B cell (primary cell): ENCODE measurements around the gene AGBL3. TPM values are rescaled to one million over a fixed set of nuclear protein-coding genes. Genes with fewer than 3 reads are reported as not detected.

Experiments
- ATAC-seq: fragments of 200-7000 bp; cut with Tn5 transposase; one replicate; pipeline ENCODE4 v1.10.0; 2021; ENCODE audit warnings: low read depth, mild to moderate bottlenecking, moderate number of reproducible peaks, moderate library complexity
- CTCF ChIA-PET: fragments of 350-600 bp; sonication (Branson Sonifier 250); formaldehyde crosslinking; loops from one replicate; lab custom pipeline; 2021; ENCODE audit warnings: antibody characterized with exemption, inconsistent platforms; lab: Charles Lee
- POLR2A ChIA-PET: fragments of 350-600 bp; sonication (Branson Sonifier 250); formaldehyde crosslinking; loops from one replicate; lab custom pipeline; 2021; ENCODE audit warnings: antibody characterized with exemption; lab: Charles Lee
- DNase-seq: peaks from one replicate; pipeline ENCODE4 v3.0.0; 2013
- H2AFZ ChIP-seq: 2 replicates; pipeline ENCODE4 v1.6.1; 2012; ENCODE audit warnings: mild to moderate bottlenecking, low read depth, low read length; ENCODE audit not compliant: insufficient read depth, poor library complexity, severe bottlenecking
- H3K27ac ChIP-seq, 2 donors: 1 replicate in 1 of 2; 2 replicates in 1 of 2; pipeline ENCODE4 v1.5.1; 2012 to 2013; ENCODE audit warnings: low read length in 2 of 2, mild to moderate bottlenecking in 2 of 2, moderate library complexity in 1 of 2
- H3K27me3 ChIP-seq, 4 experiments: fragments of 200-600 bp in 1 of 4; sonication (generic) in 1 of 4; replicated peaks in 1 of 4; 1 replicate in 2 of 4; 2 replicates in 2 of 4; pipeline versions ENCODE4 v1.6.1 to v1.7.0; 2013 to 2016; ENCODE audit warnings: low read length in 3 of 4, mild to moderate bottlenecking in 2 of 4, mixed read lengths in 1 of 4, moderate library complexity in 1 of 4; ENCODE audit not compliant: insufficient read depth in 4 of 4, control insufficient read depth in 3 of 4; ENCODE audit errors: control extremely low read depth in 1 of 4
- H3K36me3 ChIP-seq, 2 experiments: replicated peaks in 1 of 2; 1 replicate in 1 of 2; 2 replicates in 1 of 2; pipeline versions ENCODE4 v1.6.1 to v1.7.1; 2013; ENCODE audit warnings: low read length in 1 of 2; ENCODE audit not compliant: insufficient read depth in 2 of 2, control insufficient read depth in 1 of 2; ENCODE audit errors: control extremely low read depth in 1 of 2, extremely low read depth in 1 of 2
- H3K4me1 ChIP-seq, 2 donors: fragments of 200-600 bp in 1 of 2; sonication (generic) in 1 of 2; 1 replicate in 1 of 2; 2 replicates in 1 of 2; pipeline versions ENCODE4 v1.5.1 to v1.6.1; 2013 to 2017; ENCODE audit warnings: low read length in 2 of 2; ENCODE audit not compliant: control insufficient read depth in 2 of 2, insufficient read depth in 2 of 2
- H3K4me2 ChIP-seq: replicated peaks from 2 replicates; pipeline ENCODE3; 2012; ENCODE audit warnings: mild to moderate bottlenecking, low read depth, low read length; ENCODE audit not compliant: poor library complexity, severe bottlenecking
- H3K4me3 ChIP-seq, 5 experiments: fragments of 200-600 bp in 1 of 5; sonication (generic) in 1 of 5; 1 replicate in 3 of 5; 2 replicates in 2 of 5; pipeline versions ENCODE4 v1.5.1 to v1.7.0; 2011 to 2016; ENCODE audit warnings: low read length in 4 of 5, mild to moderate bottlenecking in 4 of 5, low read depth in 2 of 5, control low read depth in 1 of 5, moderate library complexity in 1 of 5; ENCODE audit not compliant: insufficient read depth in 1 of 5; ENCODE audit errors: control extremely low read depth in 1 of 5, extremely low read depth in 1 of 5
- H3K79me2 ChIP-seq: fragments of 200-600 bp; sonication (generic); one replicate; pipeline ENCODE4 v1.6.0; 2016; ENCODE audit warnings: low read length; ENCODE audit not compliant: control insufficient read depth, insufficient read depth
- H3K9ac ChIP-seq: fragments of 200-600 bp; sonication (generic); 2 replicates; pipeline ENCODE4 v1.6.1; 2017; ENCODE audit warnings: mild to moderate bottlenecking, low read length, moderate library complexity
- H3K9me3 ChIP-seq, 3 donors: one replicate each; pipeline versions ENCODE4 v1.6.1 to v1.7.1; 2013; ENCODE audit warnings: low read length in 2 of 3; ENCODE audit not compliant: control insufficient read depth in 2 of 3, insufficient read depth in 1 of 3; ENCODE audit errors: control extremely low read depth in 1 of 3
- H4K20me1 ChIP-seq: 2 replicates; pipeline ENCODE4 v1.6.0; 2012; ENCODE audit warnings: mild to moderate bottlenecking, low read length; ENCODE audit not compliant: insufficient read depth, control insufficient read depth, poor library complexity, severe bottlenecking
- H3K27ac Mint-ChIP-seq: one replicate; pipeline ENCODE4 v1.8.0; 2021; ENCODE audit warnings: mixed read lengths
- H3K27me3 Mint-ChIP-seq: one replicate; pipeline ENCODE4 v1.8.0; 2021; ENCODE audit warnings: mixed read lengths
- H3K4me1 Mint-ChIP-seq: one replicate; pipeline ENCODE4 v1.8.0; 2021; ENCODE audit warnings: mixed read lengths
- H3K4me3 Mint-ChIP-seq: one replicate; pipeline ENCODE4 v1.8.0; 2021; ENCODE audit warnings: mixed read lengths
- H3K9me3 Mint-ChIP-seq: one replicate; pipeline ENCODE4 v1.8.0; 2022; ENCODE audit warnings: mixed read lengths; ENCODE audit not compliant: insufficient read depth
- EZH2 ChIP-seq: IDR thresholded peaks from 2 replicates; pipeline ENCODE4 v1.6.1; 2012; ENCODE audit warnings: borderline replicate concordance, low read depth, mild to moderate bottlenecking, moderate library complexity, low read length; ENCODE audit not compliant: insufficient read depth, poor library complexity, severe bottlenecking
- WGBS: methylation state at CpG from one replicate; pipeline ENCODE4 v1.1.5; 2013; ENCODE audit warnings: missing lambda C conversion rate; ENCODE audit not compliant: insufficient coverage; 5-methylcytosine and 5-hydroxymethylcytosine counted together
- intact Hi-C: fragments of 100-400 bp; cut with micrococcal nuclease; formaldehyde crosslinking; loops from one replicate; pipeline ENCODE4 v1.10.0; 2022
- polyA plus RNA-seq: library from polyadenylated mRNA; depleted of rRNA; stranded (reverse); fragments of >200 nt; gene quantifications from 2 replicates; pipeline ENCODE4 v1.2.3, GENCODE V29; 2012
- total RNA-seq, 2 donors: library from RNA; stranded (reverse); fragments of 120-200 nt in 1 of 2; gene quantifications; 1 replicate in 1 of 2; 2 replicates in 1 of 2; pipeline versions ENCODE4 v1.2.3 to v1.2.4, GENCODE V29; 2013 to 2022
- TF ChIP-seq, protein P1 (sequence below): fragments of 200-600 bp; IDR thresholded peaks from one replicate; pipeline ENCODE4 v1.8.0; 2022; ENCODE audit warnings: antibody characterized with exemption, mild to moderate bottlenecking

The AGBL3 gene
- total and polyA plus RNA-seq, 2 donors (not counting 1 experiment from before 2014, with no cell fraction given) = 0.51 to 10.9 TPM

DNA sequence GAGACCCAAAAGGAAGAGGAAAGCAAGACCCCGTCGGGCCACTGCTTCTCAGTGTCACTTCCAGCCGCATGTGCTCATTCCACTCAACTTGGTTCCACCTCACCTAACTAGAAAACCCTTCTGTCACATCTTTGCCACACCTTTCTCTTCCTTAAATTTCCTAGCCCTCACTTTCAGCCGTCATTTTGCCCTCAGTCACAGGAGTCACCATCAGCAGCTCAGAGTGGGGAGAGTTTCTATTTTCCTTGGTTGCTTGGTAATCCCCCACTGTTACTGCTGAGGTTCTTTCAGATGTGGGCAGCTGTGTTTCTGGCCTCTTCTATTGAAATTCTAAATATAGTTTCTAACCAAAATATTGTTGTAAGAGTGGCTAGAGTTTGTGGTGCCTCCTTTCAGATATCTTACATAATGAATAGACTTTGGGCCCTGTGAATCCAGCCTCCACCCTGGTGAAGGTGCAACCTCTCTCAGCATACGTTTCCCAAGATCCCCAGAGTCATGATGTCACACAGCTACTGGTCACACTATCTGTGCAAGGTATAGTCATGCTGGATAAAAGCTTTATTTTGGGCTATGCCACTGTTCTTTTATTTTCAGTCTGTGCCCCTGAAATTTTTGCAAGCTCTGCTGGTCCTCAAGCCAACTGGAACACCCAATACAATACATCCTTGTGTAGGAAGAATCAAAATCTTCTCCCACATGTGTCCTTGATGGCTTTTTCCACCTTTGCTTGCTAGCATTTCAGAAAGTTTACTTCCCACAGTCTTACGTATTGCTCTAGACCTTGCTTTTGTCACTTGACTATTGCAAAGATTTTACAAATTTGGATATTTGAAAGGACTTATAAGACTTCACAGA is 9.2 kb downstream of the AGBL3 start:
- Histone ChIP-seq H3K4me2 (no peak overlapping the region), H3K79me2 (no peaks in the 10 kb centered on the region), H3K36me3 (peaks cover 3 to 13% of the 10 kb centered on the region in 2 experiments), H3K4me1 (peaks cover 5% of the 10 kb centered on the region in 2 donors), H3K9ac (no peak overlapping the region), H3K27ac (no peak overlapping the region), H2AFZ (no peak overlapping the region), H3K9me3 (no peaks in the 10 kb centered on the region), H4K20me1 (no peaks in the 10 kb centered on the region), H3K27me3 (no peaks in the 10 kb centered on the region), H3K4me3 (no peak overlapping the region)
- no peak for ATAC-seq
- no CpG with 5 or more reads among the region's 6 CpGs for WGBS
- TF ChIP-seq, protein P1, sequence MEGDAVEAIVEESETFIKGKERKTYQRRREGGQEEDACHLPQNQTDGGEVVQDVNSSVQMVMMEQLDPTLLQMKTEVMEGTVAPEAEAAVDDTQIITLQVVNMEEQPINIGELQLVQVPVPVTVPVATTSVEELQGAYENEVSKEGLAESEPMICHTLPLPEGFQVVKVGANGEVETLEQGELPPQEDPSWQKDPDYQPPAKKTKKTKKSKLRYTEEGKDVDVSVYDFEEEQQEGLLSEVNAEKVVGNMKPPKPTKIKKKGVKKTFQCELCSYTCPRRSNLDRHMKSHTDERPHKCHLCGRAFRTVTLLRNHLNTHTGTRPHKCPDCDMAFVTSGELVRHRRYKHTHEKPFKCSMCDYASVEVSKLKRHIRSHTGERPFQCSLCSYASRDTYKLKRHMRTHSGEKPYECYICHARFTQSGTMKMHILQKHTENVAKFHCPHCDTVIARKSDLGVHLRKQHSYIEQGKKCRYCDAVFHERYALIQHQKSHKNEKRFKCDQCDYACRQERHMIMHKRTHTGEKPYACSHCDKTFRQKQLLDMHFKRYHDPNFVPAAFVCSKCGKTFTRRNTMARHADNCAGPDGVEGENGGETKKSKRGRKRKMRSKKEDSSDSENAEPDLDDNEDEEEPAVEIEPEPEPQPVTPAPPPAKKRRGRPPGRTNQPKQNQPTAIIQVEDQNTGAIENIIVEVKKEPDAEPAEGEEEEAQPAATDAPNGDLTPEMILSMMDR = no peak
- TF ChIP-seq EZH2 = no peak
- intact Hi-C loops = no loop called here
- no peak for DNase-seq
- CTCF ChIA-PET = interaction anchor here (1.5 kb wide), 1 partner anchor 9 kb away, joined by 8 read pairs; the partner anchor contains the start of gene AGBL3
- POLR2A ChIA-PET = no interaction called here
- Mint-ChIP-seq H3K4me3 (no peak overlapping the region), H3K4me1 (peaks cover 21% of the 10 kb centered on the region), H3K27me3 (no peaks in the 10 kb centered on the region), H3K9me3 (no peaks in the 10 kb centered on the region), H3K27ac (no peak overlapping the region)

DNA sequence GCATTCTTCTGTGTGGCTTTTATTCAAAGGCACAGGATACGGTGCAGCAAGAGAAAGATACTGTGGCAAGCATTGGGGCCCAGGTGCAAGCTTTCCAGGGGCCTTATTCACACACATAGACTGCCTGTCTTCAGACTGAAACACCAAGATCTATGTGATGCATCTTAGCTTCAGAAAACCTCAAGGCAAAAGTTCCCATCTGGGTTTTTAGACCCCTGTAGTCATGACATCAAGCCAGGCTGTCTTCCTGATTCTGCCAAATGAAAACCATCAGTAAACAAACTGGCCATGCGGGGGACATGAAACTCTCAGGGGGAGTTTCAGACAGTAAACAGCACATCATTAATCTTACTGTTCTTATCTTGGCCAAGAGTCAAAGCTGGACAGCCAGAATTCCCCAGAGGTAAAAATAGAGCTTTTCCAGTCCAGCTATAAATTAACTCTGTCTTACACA is 9.8 kb downstream of the AGBL3 start:
- no peak for TF ChIP-seq EZH2
- TF ChIP-seq, protein P1 = no peak
- no peak for DNase-seq
- Histone ChIP-seq H3K27me3 (no peaks in the 10 kb centered on the region), H3K4me1 (peaks cover 5% of the 10 kb centered on the region in 2 donors), H3K27ac (no peak overlapping the region), H2AFZ (no peak overlapping the region), H3K36me3 (peaks cover 3 to 13% of the 10 kb centered on the region in 2 experiments), H3K9ac (no peak overlapping the region), H3K4me2 (no peak overlapping the region), H3K9me3 (no peaks in the 10 kb centered on the region), H3K4me3 (no peak overlapping the region), H3K79me2 (no peaks in the 10 kb centered on the region), H4K20me1 (no peaks in the 10 kb centered on the region)
- intact Hi-C loops = no loop called here
- no peak overlapping the region for H3K4me3 Mint-ChIP-seq
- ATAC-seq = no peak
- peaks cover 16% of the 10 kb centered on the region for H3K4me1 Mint-ChIP-seq
- H3K27ac Mint-ChIP-seq = no peak overlapping the region
- H3K27me3 Mint-ChIP-seq = no peaks in the 10 kb centered on the region
- 94% methylated on average over 2 of the region's 2 CpGs for WGBS
- ChIA-PET POLR2A (no interaction called here), CTCF (interaction anchor here (1.5 kb wide), 1 partner anchor 10 kb away, joined by 8 read pairs; the partner anchor contains the start of gene AGBL3)
- no peaks in the 10 kb centered on the region for H3K9me3 Mint-ChIP-seq
